A673 (cell line): ENCODE data around the gene BUB1B. TPM values are rescaled to one million over a fixed set of nuclear protein-coding genes. Genes with fewer than 3 reads are reported as not detected.

ENCODE experiments used
- BruUV-seq: library from RNA; stranded (reverse); fragments of 400-500 nt; replicated peaks from 2 replicates; lab custom pipeline; 2021; lab: Mats Ljungman, UMichigan
- CTCF ChIA-PET: fragments of 300-600 bp; sonication (Branson Sonifier 250); formaldehyde crosslinking; loops from one replicate; lab custom pipeline; 2022; ENCODE audit warnings: antibody characterized with exemption; lab: Charles Lee
- POLR2A ChIA-PET: fragments of 300-600 bp; sonication (Branson Sonifier 250); formaldehyde crosslinking; loops from one replicate; lab custom pipeline; 2022; ENCODE audit warnings: antibody characterized with exemption; ENCODE audit not compliant: low non-redundant PET; lab: Charles Lee
- DNase-seq: peaks from one replicate; pipeline ENCODE4 v3.0.0-alpha.2; 2015; ENCODE audit warnings: low spot score
- H3K27ac ChIP-seq: fragments of 200-600 bp; sonication (generic); 2 replicates; pipeline ENCODE4 v1.5.1; 2016; ENCODE audit warnings: mixed run types, low read depth, mild to moderate bottlenecking, mixed read lengths, antibody characterized with exemption, low read length; ENCODE audit not compliant: poor library complexity, severe bottlenecking
- H3K27me3 ChIP-seq: fragments of 200-600 bp; sonication (generic); replicated peaks from 2 replicates; pipeline ENCODE4 v1.6.1; 2017; ENCODE audit warnings: mixed run types, low read depth, mild to moderate bottlenecking, mixed read lengths, antibody characterized with exemption, low read length; ENCODE audit not compliant: insufficient read depth, poor library complexity
- H3K36me3 ChIP-seq: fragments of 200-600 bp; sonication (generic); 2 replicates; pipeline ENCODE4 v1.6.1; 2016; ENCODE audit warnings: mixed run types, mild to moderate bottlenecking, mixed read lengths, antibody characterized with exemption, low read length; ENCODE audit not compliant: insufficient read depth, poor library complexity, severe bottlenecking
- H3K4me1 ChIP-seq: fragments of 200-600 bp; sonication (generic); 2 replicates; pipeline ENCODE4 v1.6.1; 2017; ENCODE audit warnings: mixed run types, mild to moderate bottlenecking, mixed read lengths, antibody characterized with exemption, low read length; ENCODE audit not compliant: insufficient read depth, poor library complexity, severe bottlenecking
- H3K4me3 ChIP-seq: fragments of 200-600 bp; sonication (generic); 2 replicates; pipeline ENCODE4 v1.5.1; 2016; ENCODE audit warnings: low read depth, mixed run types, mild to moderate bottlenecking, mixed read lengths, low read length; ENCODE audit not compliant: poor library complexity, severe bottlenecking
- H3K9me3 ChIP-seq: fragments of 200-600 bp; sonication (generic); 2 replicates; pipeline ENCODE4 v1.6.1; 2016; ENCODE audit warnings: mixed run types, low read depth, mild to moderate bottlenecking, mixed read lengths, antibody characterized with exemption, low read length; ENCODE audit not compliant: poor library complexity, severe bottlenecking
- EZH2 ChIP-seq: fragments of 200-600 bp; sonication (generic); IDR thresholded peaks from 2 replicates; pipeline ENCODE4 v1.6.1; 2017; ENCODE audit warnings: borderline replicate concordance, low read depth, mild to moderate bottlenecking, mixed read lengths, antibody characterized with exemption, low read length; ENCODE audit not compliant: poor library complexity, severe bottlenecking
- intact Hi-C: fragments of 100-400 bp; cut with micrococcal nuclease; formaldehyde crosslinking; loops from one replicate; pipeline ENCODE4 v1.10.0; 2022; ENCODE audit not compliant: unreplicated experiment
- total RNA-seq: library from RNA; stranded (reverse); gene quantifications from 2 replicates; pipeline ENCODE4 v1.2.3, GENCODE V29; 2021
- TF ChIP-seq, protein P1 (sequence below): fragments of 300-800, 200-600 bp; sonication (generic); conservative IDR thresholded peaks from 2 replicates; pipeline ENCODE4 v1.5.1; 2017; ENCODE audit warnings: low read depth, mild to moderate bottlenecking, antibody characterized with exemption, low read length, moderate library complexity, mixed read lengths

The BUB1B gene
- total RNA-seq, 1 experiment from 2014 or later = 196 TPM

DNA sequence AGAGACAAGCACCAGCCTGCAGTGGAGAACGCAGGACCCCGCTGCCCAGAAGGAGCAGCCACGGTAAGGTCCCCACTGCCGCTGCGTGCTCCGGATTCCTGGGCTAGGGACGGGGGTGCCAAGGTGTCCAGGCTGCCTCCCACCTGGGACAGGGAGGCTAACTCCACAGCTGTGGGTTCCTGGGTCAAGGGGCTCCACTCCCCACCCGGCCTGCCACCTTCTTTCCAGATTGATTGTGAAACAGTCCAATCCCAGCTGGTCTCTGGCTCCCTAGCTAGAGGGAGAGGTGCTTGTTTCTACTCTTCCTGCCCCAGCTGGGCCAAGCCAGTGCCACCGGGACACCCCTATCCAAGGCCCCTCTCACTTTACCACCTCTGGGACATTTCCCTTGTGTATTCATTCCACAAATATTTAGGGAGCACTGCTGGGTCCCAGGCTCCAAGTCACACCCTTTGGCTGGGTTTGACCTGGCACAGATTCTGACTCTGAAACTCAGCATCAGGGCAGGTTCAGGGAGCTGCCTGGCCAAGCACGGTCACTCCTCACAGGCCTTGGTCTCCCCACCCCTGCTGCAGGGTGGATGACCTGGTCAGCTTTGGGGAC lies 79.9 kb downstream of the BUB1B start:
- ChIA-PET POLR2A (no interaction called here), CTCF (interaction anchor here (0.5 to 1.5 kb wide), 2 partner anchors 38 to 207 kb away, joined by 4 read pairs; no protein-coding TSS in a partner anchor)
- no peak overlapping the region for H3K27ac ChIP-seq
- H3K4me3 ChIP-seq = no peak overlapping the region
- TF ChIP-seq, protein P1, sequence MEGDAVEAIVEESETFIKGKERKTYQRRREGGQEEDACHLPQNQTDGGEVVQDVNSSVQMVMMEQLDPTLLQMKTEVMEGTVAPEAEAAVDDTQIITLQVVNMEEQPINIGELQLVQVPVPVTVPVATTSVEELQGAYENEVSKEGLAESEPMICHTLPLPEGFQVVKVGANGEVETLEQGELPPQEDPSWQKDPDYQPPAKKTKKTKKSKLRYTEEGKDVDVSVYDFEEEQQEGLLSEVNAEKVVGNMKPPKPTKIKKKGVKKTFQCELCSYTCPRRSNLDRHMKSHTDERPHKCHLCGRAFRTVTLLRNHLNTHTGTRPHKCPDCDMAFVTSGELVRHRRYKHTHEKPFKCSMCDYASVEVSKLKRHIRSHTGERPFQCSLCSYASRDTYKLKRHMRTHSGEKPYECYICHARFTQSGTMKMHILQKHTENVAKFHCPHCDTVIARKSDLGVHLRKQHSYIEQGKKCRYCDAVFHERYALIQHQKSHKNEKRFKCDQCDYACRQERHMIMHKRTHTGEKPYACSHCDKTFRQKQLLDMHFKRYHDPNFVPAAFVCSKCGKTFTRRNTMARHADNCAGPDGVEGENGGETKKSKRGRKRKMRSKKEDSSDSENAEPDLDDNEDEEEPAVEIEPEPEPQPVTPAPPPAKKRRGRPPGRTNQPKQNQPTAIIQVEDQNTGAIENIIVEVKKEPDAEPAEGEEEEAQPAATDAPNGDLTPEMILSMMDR = no peak
- no peak for TF ChIP-seq EZH2
- intact Hi-C loops = no loop called here
- no TSS peak for BruUV-seq
- peaks cover 9% of the 10 kb centered on the region for H3K4me1 ChIP-seq
- DNase-seq = no peak
- no peaks in the 10 kb centered on the region for H3K36me3 ChIP-seq
- no peaks in the 10 kb centered on the region for H3K9me3 ChIP-seq
- no peaks in the 10 kb centered on the region for H3K27me3 ChIP-seq

DNA sequence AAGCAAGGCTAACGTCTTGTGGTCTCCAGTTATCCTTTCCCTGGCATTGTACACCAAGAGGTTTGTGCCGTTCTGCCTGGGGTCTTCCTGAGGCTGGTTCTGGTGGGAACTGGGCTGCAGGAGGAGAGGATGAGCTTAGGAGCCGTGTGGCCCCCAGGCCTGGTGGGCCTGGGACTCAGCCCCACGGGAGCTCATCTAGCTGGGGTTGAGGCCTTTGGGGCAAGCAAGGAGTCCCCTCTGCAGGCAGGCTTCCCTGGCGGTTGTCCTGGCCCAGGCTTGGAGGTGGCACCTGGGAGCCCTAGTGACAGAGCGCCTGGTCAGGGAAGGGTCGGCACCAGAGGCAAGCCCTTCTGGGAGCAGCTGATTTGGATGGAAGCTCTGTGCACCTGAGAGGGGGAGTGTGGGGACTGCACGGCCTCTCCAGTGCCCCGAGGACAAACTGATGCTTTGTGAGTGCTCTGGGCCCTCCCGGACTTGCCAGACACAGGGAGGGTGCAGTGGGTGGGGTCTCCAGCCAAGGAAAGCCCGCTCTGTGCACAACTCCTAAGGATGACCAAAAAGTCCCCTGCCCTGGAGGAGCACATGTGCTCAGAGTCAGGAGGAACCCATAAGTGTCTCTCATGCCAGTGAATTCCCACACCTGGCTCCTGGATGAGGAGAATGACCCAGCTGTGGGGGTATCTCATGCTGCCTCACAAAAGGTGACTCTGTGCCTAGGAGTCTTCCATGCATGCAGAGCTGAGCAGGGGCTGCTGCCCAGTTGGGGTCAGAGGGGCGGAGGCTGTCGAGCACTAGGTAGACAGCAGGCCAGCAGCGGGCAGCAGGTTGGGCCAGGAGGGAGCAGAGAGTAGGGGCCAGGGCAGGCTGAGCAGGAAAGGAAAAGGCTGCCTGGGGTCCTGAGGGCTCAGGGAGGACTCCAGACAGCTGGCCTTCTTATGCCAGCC lies 80.7 kb downstream of the BUB1B start:
- no peak overlapping the region for H3K4me3 ChIP-seq
- intact Hi-C loops = no loop called here
- H3K4me1 ChIP-seq = peaks cover 9% of the 10 kb centered on the region
- H3K27me3 ChIP-seq = no peaks in the 10 kb centered on the region
- H3K9me3 ChIP-seq = no peaks in the 10 kb centered on the region
- no TSS peak for BruUV-seq
- DNase-seq = no peak
- TF ChIP-seq EZH2 = no peak
- TF ChIP-seq, protein P1 = no peak
- no peaks in the 10 kb centered on the region for H3K36me3 ChIP-seq
- ChIA-PET POLR2A (no interaction called here), CTCF (interaction anchor here (0.6 to 1.5 kb wide), 2 partner anchors 38 to 133 kb away, joined by 3 to 4 read pairs; partner anchors contain the start of gene BMF)
- no peak overlapping the region for H3K27ac ChIP-seq

DNA sequence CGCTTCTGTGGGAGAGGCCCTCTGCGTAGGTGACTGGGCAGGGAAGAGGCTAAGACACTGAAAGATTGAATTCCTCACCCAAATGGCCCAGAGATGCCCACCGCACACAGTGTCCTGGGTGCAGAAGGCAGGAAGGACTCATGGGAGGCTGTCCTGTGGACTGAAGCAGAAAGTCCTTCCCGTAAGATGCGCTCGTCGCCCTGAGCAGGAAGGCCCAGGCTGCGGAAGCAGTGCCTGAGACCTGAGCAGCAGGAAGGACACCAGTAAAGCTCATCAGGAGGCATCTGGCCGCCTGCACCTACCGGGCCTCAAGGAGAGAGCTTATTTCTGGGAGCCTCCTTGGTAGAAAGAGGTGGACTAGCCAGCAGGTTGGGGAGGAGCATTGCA lies 81.3 kb downstream of the BUB1B start:
- DNase-seq = no peak
- Histone ChIP-seq H3K27me3 (no peaks in the 10 kb centered on the region), H3K4me3 (no peak overlapping the region), H3K9me3 (no peaks in the 10 kb centered on the region), H3K36me3 (no peaks in the 10 kb centered on the region), H3K27ac (no peak overlapping the region), H3K4me1 (peaks cover 9% of the 10 kb centered on the region)
- intact Hi-C loops = no loop called here
- BruUV-seq = no TSS peak
- TF ChIP-seq EZH2 = no peak
- TF ChIP-seq, protein P1 = no peak
- ChIA-PET POLR2A (no interaction called here), CTCF (interaction anchor here (0.6 to 0.9 kb wide), 2 partner anchors 32 to 134 kb away, joined by 3 to 4 read pairs; partner anchors contain the start of gene BMF)
